Right lung (tissue), 5 donors: ENCODE measurements around the gene EML1. TPM values are rescaled to one million over a fixed set of nuclear protein-coding genes. Genes with fewer than 3 reads are reported as not detected.

Experiments used
- DNase-seq, 2 donors: peaks; one replicate each; pipeline ENCODE4 v3.0.0-alpha.2; 2013
- polyA plus RNA-seq, 5 donors: library from polyadenylated mRNA; unstranded; fragments of 120-200 nt; gene quantifications; one replicate each; pipeline versions ENCODE4 v1.2.1 to v1.2.3, GENCODE V29; 2013; ENCODE audit warnings: inconsistent platforms in 1 of 5, low replicate concordance in 1 of 5; ENCODE audit not compliant: insufficient read length in 5 of 5, insufficient read depth in 1 of 5

The EML1 gene
- polyA plus RNA-seq, 5 donors: 32.8 to 46.8 (median 39.7) TPM

DNA sequence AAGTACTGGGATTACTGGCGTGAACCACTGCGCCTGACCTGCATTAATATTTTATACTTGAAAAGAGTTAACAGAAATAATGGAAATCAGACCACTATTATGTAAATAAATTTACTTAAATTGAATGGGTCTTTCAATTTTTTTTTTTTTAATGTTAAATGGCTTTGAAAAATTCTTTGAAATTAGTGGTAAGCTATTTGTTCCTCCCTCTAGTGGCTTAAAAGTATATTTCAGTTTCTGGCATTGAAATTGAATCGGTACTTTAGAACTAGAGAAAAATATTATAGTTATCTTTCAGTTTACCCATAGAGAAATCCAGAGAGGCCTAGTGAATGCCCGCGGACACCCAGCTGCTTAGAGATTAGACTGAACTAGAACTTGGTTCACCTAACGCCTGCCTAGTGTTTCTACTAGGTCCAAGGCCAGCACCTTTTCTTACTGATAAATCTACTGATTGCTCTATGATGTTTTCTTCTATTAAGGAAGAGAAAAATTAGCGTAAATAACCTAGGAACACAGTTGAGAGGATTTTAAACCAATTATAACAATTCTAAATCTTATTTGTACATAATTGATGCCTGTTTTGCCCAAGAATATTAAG is 106.5 kb downstream of the EML1 start:
- DNase-seq: no peak

DNA sequence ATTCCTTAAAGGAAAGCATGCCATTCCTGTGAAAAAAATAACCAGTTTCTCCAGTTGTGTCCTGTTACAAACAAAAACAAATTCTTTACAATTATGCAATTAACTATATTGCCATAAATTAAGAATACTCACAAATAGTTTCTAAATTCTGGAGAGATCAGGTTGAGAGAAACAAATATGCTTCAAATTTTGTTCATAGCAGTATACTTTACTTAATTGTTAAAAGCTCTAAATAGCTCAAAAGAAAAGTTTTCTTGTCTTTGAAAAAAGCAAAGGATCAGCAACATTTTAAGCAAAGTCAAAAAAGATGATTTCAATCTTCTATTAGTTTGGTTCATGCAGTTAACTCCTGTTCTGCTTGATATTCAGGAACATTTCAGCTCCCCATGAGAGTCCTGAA is 109.7 kb downstream of the EML1 start:
- no peak for DNase-seq

DNA sequence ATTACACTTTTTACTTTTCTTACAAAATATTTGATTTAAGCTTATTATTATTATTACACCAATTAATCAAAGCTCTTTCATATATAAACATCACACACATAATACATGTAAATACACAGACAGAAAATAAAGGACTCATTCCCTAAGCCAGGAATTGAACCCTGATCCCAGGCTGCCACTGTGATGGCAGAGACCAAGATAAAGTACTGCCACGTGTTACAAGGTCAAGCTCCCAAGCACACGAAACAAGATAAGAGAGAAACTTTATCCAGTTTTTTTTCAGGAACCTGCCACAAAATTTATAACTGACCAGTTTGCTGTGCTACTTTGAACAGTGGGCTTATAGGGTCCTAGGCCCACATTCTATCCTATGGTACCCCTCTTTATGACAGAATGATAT is 111.3 kb downstream of the EML1 start:
- DNase-seq: no peak

DNA sequence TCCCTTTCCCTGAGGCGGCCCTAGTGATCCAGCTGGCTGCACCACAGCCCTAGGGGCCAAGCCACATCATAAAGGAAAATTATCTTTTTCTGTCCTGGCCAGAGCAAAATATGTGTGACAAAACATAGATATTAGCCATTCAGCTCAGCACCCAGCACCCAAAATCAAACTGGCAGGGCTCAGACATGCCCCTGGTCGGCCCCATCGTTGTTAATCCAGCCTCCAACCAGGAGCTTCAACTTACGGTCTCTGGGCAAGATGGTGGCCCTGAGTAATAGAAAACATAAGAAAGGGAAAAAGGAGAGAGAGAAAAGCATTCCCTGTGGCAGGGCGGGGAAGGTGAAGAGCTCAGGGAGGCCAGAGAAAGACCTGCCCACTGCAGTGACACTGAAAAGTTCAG is 111.9 kb downstream of the EML1 start:
- no peak for DNase-seq

DNA sequence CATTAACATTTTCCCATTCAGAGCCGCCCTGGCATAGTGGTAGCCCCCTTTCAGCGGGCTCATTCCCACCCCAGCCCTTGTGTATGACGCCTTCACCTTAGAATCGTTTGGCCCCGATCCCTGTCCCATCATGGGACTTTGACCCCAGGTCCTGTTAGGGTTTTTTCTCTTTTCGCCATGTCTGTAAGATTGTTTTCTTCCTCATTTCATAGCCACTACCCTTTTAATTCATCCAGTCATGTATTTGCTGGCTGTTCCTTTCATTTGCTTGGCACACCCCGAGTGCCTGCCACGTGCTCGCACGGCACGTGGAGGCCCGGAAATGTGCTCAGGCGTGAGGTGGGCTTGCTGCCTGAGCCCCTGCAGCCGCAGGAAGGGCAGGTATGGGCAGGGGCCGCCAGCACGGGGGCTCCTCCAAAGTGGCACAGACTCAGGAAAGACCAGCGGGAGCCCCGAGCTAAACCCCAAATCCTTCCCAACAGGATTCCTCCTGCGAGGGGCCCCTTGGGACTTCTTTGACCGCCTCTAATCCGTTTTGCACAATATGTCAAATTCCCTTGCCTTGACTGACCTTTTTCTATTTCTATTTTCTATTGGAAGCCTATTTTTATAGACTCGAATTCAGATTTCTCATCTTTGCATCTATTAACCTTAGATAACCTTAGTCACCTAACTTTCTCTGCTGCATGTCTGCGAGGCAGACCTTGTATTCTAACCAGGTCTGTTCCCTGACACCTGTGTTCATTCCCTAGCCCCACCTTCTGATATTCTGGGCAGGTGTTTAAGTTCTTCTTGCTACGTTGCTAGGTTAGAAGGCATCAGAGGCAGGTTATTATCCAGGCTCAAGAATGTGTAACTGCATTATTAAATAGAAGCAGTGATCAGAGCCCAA is 114.8 kb downstream of the EML1 start:
- no peak for DNase-seq

DNA sequence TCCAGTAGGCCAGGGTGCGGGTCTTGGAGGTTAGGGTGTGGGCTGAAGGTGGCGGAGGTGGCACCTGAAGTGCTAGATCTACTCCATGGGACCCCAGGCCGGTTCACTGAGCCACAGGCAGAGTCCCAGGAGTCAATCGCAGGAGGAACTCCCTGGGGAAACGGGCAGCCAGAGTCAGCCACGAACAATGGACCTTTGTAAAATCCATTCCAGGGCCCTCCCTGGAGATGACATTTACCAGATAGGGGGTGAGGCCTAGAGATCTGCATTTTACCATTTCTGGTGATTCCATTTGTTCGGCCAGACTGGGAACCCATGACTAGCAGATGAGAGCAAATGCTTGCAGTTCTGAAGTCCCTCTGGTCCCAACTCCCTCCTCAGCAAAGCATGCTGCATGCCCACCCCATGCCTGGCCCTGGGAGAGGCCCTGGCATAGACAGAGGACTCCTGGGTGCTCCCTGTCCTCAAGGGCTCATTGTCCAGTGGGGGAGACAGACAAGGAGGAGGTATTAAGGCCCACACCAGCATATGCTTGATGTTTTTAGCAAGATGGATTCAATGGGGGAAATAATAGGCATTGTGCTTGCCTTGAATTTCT is 115.5 kb downstream of the EML1 start:
- DNase-seq: no peak

DNA sequence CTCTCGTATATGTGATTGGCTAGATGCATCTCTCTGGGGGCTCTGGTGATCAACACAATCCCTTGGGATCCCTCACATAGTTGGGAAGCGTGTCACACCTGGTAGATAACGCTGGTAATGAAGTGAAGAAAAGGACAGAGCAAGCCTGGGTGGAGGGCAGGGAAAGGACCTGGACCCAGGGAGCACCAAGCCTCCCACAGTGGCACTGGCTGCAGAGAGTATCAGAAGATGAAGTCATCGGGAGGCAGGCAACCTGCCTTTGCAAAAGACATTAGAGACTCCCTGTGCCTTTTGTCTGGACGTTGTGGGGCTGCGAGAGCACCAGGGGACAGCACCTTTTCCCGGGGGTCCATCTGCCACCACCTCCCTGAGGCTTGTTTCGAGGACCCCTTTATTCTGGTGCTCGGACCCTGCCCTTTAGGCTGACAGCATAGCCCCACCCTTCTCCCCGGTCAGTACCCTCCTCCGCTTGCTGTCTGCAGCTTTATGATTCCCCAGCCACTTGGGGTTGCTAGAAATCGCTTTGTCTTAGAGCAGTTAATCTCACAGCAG is 116.4 kb downstream of the EML1 start:
- no peak for DNase-seq

DNA sequence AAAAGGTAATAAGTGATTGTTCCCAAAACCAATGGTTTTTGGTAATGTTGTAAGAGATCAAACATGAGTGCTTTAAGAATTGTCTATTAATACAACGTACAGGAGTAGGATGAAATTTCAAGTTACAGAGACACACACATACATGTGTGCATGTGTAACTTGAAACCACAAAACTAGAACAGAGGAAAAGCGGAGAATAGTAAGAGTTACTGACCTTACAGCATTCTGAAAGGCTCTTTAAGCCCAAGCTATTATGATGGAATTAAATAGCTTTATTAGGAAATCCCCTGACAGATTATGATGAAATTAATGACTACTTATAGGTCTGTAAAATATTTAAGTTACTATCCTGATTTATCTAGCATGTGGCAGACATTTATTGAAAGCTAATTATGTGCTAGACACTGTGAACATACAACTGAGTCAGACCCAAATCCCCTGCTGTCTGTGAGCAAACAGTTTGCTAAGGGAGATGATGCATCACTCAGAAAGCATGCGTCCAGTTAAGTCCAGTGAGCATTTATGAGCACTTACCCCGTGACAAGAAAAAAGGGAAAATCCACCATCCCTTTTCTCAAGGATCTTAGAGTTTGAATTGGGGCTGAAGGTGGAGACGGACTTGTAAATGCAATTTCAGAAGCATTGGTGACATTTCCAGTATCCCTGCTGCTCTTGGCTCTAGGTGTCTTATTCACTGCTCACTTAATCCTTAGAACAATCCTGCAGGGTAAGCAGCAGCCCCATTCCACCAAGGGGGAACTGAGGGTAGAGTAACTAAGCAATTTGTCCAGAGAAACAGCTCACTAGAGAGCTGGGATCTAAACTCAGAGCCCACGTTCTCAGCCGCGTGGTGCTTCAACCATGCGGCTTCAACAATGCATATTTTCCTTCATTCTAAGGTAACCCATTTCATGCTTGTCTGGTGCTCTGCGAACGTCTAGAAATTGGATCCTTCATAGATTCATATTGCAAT is 117.4 kb downstream of the EML1 start:
- no peak for DNase-seq

DNA sequence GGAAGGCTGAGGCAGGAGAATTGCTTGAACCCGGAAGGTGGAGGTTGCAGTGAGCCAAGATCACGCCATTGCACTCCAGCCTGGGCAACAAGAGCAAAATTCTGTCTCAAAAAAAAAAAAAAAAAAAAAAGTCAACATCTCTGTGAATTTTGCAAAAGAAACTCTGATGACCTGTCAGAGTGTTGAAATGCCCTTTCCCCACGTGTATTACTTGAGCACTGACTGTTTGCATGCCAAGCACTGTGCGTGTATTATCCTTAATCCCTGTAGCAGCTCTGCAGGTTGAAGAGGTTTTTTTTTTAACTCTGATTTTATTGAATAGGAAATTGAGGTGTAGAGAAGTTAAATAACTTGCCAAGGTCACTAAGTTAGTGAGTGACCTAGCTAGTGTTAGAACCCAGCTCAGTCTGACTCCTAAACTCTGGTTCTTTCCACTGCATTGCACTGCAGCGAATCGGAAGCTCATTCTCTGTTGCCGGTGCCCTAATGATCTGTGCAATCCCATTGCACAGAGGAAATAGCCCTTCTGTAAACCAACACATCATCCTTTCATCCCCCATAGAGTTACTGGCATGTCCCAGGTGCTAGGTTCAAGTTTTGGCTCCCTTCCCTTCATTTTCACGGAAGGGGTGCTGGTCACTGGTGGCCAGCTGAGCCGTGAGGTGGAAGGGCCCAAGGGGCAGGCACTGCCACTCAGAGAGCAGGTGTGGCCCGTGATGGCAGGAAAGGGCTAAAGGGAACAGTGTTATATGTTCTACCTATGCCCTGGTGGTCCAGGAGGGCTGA is 122.3 kb downstream of the EML1 start:
- no peak for DNase-seq

DNA sequence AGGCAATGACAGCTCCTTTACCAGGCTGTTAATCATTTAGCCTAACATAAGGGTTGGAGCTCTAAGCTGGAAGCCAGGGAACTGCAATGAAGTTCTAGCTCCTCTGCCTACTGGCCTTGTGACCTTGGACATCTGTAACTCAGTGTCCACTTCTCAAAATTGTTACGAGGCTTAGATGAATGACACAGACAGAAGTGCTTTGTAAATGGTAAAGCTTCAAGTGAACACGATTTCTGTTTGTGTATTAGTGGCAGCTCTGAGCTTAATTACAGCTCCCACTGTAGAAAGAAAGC is 122.8 kb downstream of the EML1 start:
- DNase-seq: no peak

DNA sequence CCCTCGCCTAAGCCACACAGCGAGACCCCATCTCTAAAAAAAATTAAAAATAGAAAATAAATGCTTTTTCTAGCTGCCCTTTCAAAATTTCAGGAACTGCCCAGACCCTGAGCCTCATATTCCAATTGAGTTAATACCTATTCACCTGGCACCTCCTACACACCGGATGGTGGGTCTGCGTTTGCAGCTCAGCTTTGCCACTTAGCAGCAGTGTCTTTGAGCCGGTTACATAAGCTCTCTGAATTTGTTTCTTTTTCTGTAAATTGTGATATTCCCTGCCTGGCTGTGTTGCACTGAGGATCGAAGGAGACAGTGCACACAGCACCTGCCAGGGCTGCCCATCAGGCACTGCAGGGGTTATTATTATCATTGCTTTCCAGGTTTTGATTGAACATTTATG is 125.6 kb downstream of the EML1 start:
- no peak for DNase-seq

DNA sequence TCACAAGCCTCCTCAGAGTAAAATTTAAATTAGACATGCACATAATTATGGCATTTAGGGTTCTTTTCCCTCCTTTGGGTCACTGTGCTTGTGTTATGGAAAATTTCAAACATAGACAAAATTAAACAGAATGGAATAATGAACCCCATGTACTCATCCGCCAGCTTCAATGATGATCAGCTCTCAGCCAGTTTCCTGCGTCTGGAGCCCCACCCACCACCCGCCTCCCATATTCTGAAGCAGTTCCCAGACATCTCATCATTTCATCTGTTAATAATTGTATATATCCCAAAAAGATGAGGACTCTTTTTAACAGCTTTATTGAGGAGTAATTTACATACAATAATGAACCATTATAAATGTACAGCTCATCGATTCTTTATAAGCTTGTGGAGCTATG is 128.2 kb downstream of the EML1 start:
- DNase-seq: no peak

DNA sequence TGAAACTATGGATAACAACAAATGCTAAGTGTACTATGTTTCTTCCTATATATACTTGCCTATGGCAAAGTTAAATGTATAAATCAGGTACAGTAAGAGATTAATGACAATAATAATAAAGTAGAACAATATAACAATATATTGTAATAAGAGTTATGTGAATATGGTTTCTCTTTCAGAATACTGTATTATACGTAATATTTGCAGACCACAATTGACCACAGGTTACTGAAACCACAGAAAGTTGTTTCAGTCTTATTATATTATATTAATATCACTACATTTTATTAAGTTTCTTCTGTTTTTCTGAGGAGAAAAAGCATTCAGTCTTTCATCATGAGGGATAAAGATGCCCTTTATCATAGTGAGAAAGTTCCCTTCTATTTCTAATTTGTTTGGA is 131.2 kb downstream of the EML1 start:
- DNase-seq: no peak

DNA sequence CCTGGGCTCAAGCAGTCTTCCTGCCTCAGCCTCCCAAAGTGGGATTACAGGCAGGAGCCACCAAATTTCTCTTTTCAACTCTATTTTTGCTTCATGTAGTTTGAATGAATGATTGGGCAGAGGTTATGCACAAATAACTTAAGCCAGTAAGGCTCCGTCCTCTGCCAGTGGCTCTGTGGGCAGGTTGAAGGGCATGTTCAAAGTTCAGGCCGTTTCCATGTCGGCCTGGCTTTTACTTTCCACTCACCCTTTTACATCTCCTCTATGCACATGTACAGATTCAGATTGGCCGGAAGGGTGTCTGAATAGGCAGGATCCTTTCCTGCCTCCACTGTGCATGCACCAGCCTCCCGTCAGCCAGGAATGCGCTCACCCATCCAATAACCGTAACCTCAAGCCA is 132.3 kb downstream of the EML1 start:
- DNase-seq: no peak

DNA sequence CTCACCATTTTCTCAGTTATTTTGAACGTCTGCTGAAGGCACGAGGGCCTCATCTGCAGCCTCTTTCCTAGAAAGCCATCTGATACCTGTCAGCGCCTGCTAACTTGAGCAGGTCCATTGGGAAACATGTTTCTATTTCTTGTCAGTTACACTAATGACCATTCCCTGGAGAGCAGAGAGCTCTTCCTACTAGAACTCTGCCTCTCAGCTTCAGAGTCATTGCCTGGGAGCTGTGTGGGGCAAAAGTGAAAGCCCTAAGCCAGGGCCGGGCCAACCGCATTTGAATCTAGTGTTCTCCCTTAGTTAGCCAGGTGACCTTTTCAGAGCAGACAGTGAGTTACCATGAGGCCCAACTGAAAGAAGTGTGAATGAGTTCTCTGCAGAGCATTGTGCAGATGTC is 135.8 kb downstream of the EML1 start:
- no peak for DNase-seq

DNA sequence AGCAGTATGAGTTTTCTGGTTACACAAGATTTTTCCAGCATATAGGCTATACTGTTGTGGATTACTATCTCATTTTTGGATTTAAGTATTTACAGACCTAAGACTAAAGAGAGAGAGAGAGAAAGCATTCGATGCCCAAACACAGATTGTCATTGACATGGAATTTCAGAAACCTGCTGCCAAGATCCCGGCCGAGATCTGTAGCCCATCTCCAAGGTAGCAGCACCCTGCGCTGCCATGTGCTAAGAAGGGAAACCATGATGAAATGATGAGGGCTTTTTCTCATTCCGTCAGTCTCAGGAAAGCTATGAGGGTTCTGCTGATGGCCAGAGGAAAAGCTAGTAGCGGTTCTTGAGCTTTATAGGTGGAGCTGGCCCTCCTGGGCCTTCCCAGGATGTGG is 136.4 kb downstream of the EML1 start:
- DNase-seq: no peak

DNA sequence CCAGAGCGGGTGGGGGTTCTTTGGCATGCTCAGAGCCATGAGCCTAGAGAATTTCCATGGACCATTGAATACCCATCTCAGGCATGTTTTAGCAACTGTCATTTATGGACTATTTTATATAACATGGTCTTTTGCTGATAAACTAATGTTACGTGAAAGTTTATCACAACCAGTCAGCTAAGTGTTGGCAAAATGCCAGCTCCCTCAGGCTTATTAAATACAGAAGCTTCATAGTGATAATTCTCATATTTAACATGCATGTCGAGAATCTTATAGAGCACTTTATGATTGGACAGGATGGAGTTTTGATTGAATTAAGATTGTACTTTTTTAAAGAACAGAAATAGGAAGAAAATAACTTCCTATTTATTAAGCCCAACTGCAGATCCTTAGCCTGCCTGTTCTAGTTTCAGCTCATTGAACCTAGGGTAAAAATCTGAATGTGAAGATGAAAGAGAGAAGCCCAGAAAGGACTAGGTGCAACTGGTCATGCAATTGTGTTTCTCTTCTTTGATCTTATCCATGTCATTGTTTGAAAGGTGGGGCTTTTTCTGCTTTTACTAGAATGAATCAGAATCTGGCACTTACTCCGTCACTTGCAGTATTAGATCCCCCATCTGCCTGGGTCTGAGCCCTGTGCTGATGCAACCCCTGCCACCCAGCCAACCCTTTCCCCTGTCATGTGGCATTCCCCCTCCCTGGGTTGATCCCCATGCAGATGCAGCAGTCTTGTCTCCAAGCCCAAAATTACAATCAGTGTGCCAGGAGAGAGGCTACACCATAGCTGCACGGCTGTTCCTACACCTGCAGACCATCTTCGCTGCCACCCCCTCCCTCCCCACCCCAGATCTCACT is 137.4 kb downstream of the EML1 start:
- DNase-seq: no peak

DNA sequence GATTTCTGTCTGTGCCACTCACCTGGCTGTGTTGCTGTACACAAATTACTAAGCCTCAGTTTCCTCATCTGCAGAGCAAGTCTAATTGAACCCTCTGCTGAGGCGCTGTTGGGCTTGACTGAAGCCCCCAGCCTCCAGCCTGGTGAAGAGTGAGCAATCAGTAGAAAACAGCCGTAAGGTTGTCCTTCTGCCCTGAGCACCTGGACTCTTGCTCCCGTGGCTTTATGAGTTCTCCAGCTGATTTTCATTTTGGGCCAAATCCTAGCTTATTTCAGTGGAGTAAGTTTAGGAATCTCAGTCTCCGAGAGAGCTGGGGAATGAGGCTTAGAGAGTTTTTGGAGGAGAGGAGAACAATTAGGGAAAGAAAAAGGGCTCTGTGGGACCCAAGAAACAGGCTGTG is 138.1 kb downstream of the EML1 start:
- no peak for DNase-seq

DNA sequence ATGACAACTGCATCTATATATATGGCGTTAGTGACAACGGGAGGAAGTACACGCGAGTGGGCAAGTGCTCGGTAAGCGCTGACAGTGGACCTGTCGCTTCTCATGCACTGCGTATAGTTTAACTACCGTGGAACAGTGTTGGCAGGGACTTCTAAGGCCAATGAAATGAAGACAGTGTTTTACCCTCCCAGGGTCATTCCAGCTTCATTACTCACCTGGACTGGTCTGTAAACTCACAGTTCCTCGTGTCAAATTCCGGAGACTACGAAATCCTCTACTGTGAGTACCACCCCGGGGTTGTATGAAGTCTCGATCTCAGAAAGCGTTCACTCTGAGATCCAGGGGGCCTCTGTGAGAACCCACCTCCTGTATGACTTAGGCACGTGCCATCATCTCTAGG is 142.8 kb downstream of the EML1 start:
- DNase-seq: no peak
